ENCODE measurements around the gene SWSAP1.
A peak's percentile ranks its signal among the peaks of the same experiment; 100 is the strongest.

Gene SWSAP1

DNA sequence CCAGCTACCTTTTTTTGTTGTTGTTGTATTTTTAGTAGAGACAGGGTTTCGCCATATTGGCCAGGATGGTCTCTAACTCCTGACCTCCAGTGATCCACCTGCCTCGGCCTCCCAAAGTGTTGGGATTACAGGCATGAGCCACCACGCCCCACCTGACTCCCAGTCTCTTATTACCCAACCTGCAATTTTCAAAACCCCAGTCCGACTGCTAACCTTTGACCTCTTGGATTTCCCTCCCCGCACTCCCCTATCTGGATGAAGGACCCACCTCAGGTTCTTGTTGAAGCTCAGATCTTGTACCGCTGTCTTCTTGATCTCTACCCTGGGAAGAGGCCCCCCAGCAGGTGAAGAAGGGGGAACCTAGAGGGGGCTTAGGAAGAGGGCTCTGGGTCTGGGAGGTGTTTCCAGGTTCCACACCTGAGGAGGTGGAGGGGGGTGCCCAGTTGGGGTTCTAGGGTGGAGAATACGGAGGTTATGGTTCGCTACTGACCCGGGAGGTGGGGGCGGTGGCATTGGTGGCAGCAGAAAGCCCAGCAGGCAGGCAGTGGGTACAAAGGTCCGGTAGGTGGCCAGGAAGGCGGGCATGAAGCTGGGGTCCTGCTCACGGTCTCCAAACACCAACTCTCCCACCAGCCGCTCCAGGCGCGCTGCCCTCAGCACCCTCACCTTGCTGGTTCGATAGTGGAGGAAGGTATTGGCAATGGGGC, 42.0 kb downstream of the SWSAP1 start:
- no peak for DNase-seq

DNA sequence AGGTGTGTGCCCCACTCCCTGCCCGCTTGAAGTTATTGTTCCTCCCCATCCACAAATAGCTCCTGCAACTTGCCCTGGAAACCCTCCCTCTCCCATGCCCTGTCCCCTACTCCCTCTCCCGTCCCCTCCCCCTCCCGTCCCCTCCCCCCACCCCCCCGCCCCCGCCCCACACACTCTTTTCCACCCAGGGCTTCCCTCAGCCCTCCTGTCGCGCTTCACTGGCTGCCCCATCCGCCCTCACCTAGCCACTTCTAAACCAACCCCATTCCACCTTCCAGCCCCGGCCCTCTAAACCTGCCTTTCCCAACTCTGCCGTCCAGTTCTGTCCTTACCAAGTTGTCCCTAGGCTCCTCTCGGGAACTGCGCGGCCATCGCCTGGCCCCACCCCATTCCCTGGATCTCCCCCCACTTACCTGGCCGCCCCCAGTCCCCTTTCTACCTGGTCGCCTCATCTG, 43.7 kb downstream of the SWSAP1 start:
- DNase-seq: no peak

DNA sequence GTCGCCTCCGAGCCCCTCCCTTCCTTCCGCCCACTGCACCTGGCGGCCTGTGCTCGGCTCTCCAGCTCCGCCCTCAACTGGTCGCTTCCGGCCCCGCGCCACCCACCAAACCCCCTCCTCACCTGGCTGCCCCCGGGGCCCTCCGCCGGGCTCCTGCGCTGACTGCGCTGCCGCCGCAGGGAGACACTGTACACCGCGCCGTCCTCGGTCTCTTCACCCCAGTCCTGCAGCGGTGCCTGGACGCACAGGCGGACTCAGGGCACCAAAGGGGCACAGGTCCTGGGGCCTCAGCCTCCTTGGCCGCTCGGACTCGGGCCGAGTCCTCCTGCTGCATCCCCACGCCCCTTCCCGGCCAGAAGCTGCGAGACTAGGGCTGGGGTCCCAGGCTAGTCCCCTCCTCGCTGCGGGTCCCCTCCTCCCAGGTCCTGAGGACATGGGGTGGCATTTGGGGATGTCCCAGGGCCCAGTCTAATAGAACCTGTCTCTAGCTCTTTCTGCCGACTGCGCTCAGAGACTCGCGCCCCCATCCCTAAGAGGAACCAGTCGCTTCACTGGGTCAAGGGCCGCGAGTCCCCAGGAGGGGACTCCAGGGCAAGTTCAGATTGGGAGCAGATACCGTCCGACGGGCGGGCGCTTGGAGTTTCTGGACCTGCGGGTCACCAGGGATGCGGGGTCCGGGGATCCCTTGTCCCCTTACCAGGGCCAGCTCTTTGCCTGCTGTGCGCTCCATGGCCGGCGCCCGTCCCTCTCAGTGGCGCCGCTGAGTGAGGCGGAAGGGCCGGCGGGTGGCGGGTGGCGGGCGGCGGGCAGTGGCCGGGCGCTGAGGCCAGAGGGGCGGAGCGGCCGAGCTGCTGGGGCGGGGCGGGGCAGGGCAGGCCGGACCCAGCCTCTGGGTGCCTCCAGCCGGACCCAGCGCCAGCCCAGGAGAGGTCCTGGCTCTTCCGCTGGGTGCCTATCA, 44.4 kb downstream of the SWSAP1 start, which contains the start of gene RGL3:
RGL3 (minus strand) TSS at position 766 of the 958 bp plus-strand sequence; CDS start at position 730, 36 bp downstream.
- no peak for DNase-seq

DNA sequence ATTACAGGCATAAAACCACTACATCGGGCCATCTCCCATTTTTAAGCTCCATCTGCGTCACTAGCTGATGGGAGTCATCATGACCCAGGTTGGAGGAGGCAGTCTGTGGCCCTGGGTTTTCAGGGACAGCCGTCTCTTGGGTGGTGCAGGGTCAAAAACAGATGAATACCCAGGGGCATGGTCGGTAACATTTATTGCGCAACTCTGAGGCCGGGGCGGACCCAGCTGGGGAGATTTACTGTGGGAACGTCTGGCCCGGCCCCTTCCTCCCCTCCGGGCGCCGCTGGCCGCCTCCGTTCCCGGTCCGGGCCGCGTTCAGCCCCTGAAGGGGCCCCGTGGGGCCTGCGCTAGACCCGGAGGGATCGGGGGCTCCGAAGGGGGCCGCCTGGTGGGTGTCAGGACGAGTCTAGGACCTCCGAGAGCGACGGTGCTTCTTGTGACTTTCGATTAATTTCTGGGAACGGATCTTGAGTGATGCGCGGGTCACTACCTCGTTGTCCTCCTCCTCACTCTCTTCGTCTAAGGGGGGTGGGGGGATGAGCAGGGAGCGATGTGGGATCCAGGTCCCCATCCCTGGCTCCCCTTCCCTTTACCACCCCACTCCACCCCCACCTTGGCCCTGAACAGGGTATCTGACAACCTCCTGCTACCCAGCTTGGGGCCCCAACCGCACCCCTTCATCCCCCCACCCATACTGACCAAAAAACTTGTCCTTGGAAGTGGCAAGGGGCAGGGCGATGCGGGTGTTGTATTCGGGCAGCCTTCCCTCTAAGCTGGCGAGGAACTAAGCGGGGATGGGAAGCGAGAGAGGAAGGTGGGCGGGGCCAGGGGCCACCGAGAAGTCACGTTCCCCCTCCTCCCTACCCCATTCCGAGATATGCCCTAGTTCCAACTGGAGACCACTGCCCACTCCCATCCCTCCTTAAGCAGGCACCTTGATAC, 46.2 kb downstream of the SWSAP1 start:
- peak in 1 of 2 donors; percentile 36 for DNase-seq

DNA sequence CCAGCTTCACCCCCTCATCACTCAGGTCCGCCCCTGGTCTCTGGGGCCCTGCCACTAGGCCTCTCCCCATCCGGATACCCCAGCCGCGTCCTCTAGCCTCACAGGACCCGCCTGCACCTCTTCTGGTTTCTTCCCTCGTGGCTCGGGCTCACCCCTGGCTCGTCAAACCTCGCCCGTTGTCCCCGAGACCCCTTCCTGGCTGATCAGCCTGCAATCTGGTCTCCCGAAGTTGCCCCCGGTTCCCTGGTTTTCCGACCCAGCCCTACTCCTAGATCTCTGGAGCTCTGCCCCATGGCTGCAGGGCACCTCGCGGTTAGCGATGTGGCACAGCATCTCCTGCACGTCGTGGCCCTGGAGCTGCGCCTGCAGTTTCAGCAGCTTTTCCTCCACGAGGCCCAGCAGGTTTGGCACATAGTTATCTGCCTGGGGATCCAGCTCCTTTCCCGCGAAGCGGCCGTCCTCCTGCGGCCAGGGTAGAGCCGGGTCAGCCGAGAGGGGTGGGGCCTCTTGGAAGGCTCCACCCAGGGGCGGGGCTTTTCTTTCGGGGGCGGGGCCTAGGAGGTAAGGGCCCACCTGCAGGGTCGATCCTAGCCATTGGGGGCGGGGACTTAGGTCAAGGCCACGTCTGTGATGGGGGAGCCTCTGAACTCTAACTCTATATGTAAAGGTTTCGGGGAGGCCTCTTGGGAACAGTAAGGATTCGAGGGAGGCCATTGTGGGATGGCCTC, 47.1 kb downstream of the SWSAP1 start:
- peak in 1 of 2 donors; percentile 58 for DNase-seq

DNA sequence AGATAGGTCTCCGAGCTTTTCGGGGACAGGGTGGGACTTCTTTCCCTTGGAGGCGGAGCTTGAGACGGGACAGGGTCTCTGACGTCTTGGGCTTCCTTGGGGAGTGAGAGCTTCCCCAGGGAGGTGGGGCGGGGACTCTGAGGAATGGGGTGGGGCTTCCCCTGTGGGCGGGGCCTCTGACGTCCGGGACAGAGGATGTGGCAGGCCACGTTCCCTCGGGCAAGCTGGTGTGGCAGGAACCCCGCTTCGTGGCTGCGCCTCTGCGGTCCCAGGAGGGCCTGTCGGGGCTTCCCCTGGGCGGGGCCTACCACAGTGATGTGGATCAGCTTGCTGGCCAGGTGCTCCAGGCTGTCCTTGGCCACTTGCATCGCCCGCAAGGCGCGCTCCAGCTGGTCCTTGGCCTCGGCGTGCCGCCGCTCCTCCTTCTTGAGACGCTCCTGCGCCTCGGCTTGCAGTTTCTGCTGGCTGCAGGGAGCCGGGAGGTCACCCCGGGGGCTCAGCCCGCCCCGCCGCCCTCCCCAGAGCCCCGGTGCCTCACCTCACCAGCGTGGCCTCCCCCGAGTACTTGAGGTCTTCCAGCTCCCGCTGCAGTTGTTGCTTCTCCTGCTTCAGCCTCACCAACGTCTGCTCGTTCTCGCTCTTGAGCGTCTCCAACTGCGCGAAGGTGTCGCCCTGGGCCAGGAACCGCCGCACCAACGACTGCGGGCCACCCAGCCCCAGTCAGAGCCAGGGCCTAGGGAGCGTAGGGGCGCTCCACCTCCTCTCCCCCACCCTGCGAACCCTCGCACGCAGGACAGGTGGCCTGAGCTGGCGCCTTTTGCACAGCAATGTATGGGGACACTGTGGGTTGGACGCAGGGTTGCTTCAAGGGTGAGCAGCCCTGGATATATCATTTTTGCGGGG, 47.9 kb downstream of the SWSAP1 start:
- DNase-seq: peak in 1 of 2 donors; percentile 58

DNA sequence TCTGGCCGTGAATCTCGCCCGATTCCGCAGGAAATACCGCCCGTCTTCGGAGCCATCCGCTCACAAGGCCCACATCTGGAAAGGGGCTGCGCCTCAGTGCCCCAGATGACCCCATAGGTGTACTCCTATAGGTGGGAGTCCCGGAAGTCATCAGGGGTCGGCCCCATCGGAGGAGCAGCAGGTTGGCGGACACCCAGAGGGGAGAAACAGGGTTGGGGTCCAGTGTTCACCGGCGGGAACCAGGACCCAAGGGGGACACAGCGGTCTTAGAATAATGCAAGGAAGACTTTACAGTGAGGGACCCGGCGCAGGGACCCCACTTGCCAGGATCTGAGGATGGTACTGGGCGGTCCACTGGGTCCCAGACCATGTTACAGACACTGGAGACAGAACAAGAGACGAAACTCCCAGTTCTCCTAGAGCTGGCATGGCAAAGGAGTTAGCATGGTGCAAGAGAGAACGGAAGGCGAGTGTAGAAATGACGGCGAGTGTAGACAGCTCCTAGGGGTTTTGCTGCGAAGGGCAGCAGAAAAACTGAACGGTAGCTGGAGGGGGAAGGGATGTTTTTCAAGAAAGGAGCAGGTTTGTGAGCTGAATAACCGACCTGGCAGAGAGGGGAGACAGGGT, 48.8 kb downstream of the SWSAP1 start:
- no peak for DNase-seq

DNA sequence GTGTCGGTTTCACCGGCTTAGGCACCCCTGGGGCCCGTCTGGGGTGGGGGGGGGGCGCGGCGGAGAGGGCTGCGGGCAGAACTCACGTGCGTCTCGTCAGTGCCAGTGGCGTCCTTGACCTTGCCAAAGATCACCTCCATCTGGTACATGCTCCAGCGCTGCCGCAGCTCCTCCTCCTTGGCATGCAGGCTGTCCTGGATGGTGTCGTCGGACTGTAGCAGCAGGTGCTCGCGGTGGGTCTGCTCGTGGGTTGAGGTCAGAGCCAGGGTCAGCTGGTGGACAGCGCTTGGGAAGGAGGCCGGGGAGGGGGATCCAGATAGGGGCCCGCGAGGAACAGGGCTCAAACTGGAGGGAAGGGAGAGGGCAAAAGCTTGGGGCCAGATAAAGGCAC, 49.3 kb downstream of the SWSAP1 start:
- DNase-seq: no peak

All from bone marrow (tissue), 2 donors.